D341Med (cell line): Measurements from ENCODE around the gene TACC2.

ENCODE experiments used
- DNase-seq: peaks from one replicate; pipeline ENCODE4 v3.0.0; 2012; ENCODE audit warnings: low spot score

Gene TACC2

DNA sequence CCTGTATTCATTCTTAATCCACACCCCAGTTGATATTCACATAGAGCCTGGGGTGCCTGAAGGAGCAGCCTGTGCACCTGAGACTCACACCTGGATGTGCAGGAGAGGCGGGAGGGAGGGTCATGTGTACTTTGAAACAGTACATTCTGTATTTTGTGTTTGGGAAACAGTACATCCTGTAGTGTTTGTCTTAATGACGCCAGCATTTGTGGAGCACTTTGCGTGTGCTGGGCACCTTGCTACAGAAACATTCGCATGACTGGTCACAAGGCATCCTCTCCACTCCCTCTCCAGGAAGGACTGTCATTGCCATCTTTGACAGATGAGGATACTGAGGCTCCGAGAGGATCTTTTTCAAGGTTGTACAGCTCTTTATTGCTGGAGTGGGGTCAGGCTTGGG is 132.1 kb downstream of the TACC2 start:
- no peak for DNase-seq

DNA sequence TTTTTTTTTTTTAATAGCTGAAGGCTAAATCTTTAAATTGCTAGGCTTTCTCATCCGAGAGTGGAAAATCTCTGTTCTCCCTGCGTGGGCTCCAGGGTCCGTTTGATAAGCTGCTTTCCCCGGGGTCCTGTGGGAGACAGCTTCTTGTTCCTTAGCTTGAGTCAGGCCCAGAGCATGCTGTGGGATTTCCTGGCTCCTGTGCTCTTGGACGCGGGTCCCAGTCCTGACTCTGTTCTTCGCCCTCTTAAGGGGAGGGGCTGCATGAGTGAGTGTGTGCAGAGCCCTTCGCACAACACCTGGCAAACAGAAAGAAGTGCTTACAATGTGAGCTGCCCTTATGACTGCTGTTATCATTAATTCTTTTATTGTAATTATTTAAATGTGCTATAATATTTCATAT is 133.5 kb downstream of the TACC2 start:
- DNase-seq = no peak

- DNase-seq = no peak
Observed at GRCh38 chr10:122123186-122123585, 134.2 kb downstream of the TACC2 start.

DNA sequence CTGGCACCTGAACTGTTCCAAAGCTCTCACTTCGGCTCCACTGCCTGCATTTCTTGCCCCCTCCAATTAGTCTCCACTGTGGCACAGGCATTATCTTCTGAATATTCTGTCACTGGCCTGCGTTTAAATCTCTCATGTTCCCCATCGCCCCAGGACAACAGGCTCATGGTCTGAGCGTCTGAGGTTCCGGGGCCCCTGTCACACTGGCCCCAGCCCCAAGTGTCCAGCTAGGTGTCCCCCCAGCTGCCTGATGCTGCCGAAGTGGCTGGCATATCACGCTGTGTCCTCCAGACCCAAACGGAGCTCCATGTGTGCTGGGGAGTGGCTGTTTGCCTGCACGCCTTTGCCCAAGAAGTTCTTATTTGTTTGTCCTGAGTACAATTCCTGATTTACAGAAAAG is 135.4 kb downstream of the TACC2 start:
- no peak for DNase-seq

GRCh38 chr10:122124808-122125207 is 135.8 kb downstream of the TACC2 start:
- DNase-seq = no peak

DNA sequence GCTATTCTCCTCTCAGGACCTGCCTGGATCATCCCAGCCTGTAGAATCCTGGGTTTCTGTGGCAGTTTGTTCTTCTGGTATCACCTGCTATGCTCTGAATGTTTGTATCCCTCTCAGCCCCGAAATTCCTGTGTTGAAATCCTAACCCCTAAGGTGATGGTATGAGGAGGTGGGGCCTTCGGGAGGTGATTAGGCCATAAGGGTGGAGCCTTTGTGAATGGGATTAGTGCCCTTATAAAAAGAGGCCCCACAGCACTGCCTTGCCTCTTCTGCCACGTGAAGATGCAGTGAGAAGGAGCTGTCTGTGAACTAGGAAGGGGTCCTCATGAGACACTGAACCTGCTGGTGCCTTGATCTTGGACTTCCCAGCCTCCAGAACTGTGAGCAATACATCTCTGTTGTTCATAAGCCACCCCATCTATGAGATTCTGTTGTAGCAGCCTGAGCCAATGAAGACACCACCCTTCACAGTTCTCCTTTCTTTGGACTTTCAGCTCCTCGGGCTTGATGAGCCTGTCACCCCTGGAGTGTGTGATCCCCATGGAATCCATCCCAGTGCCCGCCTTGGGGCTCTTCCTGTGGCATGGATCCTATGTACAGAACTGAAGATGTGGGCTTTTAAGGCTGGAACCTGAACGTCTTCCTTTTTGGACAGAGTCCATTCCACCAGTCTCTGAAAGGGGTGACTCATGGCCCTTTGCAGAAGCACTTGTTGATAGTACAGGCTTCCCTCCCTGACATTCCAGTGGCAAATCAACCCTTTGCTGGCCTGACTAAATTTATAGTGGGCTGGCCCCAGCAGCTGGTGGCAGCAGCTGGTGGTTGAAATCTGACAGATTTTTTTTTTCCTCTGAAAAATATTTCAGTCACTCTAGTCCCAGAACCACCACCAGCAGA is 138.0 kb downstream of the TACC2 start:
- no peak for DNase-seq

DNA sequence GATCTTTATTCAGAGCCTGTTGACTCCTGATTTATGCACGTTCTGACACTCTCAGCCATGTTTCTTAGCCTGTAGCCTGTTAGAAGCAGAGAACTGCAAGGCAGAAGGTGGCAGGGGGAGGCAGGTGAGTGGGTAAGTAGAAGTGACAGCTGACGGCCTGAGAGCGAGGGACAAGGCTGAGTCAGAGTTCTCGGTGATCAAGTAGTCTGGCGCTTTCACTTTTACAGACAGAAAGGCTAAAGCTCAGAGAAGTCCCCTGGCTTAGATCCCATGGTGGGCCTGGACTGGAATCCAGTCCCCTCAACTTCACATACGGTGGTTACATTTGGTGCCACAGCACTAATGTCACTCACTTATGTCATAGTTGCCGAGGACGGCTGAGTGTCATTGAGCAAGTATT is 139.0 kb downstream of the TACC2 start:
- no peak for DNase-seq

DNA sequence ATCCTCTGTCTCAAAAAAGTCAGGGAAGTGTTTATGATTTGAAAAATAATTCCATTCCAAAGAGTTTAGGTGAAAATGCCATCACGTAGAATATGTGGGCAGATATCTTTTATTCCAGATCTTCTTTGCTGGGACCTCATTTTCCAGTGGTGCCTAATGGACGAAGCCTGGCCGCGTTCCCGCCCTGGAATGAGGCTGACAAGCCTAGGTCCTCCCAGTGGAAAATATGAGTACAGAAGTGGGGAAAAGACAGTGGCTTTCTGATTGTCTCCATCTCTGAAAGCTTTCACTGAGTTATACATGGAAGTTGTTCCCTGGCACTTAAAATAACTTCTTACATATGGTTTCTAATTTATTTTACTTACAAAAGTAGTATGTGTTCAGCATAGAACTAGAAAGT is 139.4 kb downstream of the TACC2 start:
- DNase-seq = no peak

GRCh38 chr10:122130474-122131110 is 141.6 kb downstream of the TACC2 start:
- no peak for DNase-seq

GRCh38 chr10:122132331-122132755 is 143.4 kb downstream of the TACC2 start:
- DNase-seq = no peak

- DNase-seq = no peak
Observed at GRCh38 chr10:122132882-122133565, 144.1 kb downstream of the TACC2 start.

DNA sequence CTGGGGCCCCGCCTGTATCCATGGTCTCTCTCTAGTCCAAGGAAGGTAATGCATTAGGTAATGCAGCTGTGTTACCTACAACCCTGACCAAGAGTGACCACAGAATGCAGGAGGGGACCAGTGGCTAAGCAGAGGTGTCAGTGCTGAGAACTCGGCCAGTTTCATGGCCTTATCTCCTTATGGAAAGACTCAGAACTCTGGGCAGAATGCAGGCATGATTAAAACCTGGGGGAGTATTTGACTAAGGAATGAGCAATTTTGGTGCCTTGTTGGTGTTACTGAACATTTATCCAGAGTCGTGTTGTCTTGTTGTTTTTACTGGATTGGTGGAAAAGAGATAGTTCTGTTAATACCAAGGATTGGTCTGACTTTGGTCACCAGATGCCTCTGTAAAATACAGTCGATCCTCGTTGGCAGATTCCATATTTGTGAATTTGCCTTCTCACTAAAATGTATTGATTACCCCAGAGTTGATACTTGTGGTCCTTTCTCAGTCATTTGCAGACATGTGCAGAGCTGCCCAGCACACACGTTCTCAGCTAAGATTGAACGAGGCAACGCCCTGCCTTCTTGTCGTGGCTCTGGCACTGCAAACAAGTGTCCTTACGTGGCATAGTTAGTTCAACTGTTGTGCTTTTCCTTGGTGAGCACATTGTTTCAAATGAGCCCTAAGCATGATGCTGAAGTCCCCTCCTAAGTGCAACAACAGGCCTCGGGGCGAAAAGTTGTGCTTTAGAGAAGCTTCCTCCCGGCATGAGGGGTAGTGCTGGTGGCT is 146.5 kb downstream of the TACC2 start:
- no peak for DNase-seq

DNA sequence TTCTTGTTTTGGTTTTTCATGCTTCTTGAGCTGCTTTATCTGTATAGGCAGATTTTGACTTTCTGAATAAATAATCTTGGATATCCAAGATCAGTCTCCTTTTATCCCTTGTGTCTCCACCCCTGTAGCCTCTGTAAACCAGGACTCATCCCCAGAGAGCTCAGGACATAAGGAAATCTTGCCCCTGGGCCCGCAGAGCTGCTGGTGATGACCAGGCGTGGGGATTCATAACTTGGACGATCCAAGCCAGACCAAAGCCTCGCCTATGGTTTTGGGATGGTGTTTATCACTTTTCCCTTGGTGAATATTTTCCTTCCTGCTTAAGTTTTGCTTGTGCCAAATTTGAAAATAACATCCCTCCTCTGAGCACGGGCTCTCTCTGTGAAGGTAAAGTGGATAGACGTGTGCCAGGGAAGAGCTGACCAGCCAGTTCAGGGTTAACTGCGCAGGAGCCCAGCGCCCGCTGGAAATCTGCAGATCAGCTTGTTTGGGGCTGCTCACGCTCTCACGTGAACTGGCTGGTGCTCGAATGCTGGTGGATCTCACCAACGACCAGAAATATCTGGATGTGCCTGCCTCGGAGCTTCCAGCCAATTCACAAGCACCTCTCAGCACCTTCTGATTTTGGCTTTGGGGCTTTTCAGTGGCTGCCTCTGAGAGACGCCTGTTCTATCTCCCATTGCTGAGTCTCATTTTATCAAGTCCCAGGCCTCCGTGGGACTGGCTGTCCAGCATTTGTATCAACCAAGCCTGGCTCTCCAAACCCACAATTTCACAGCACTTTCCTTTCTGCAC is 150.1 kb downstream of the TACC2 start:
- DNase-seq = no peak

DNA sequence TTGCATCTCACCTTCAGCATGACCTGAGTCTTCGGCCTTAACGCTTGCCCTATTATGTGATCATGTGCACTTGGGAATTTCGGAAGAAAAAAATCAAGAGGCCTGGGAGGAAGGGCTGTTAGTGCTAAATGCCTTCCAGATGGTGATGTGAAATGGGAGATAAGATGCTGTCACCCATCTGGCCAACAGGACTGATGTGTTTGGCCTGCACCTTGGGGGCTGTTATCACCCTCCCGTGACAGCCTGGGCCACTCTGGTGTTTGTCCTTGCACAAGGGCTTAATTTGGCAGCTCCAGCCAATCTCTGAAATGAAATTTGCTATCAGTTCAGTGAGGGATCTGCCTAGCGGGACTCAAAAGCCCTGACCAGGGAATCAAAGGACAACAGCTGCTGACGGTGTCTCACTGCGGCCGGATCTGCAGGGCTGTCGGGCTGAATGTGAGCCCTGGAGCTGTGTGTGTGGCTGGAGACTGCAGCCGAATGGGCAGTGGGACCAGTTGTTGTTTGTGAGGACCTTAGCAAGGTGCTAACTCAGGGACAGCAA is 150.7 kb downstream of the TACC2 start:
- DNase-seq = no peak

DNA sequence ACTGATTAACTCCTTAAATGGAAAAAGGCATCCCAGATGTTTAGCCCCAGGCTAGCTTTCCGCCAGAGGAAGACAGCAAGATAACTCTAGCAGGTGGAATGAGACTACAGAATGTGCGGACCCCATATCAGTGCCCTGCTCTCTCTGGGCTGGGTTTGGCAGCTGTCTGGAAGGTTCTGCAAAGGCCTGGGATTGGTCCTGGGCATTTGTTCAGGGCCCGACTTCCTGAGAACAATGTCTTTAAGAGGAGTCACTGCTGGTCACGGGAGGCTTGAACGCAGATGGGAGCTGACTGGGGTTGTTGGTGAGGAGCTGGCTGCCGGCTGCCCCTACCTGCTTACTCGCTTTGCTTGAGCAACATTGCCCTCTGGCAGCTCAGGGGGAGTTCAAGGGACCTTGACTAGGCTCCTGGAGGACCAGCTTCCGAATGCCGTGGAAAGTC is 151.5 kb downstream of the TACC2 start:
- no peak for DNase-seq

- DNase-seq = no peak
Observed at GRCh38 chr10:122140941-122141623, 152.1 kb downstream of the TACC2 start.

DNA sequence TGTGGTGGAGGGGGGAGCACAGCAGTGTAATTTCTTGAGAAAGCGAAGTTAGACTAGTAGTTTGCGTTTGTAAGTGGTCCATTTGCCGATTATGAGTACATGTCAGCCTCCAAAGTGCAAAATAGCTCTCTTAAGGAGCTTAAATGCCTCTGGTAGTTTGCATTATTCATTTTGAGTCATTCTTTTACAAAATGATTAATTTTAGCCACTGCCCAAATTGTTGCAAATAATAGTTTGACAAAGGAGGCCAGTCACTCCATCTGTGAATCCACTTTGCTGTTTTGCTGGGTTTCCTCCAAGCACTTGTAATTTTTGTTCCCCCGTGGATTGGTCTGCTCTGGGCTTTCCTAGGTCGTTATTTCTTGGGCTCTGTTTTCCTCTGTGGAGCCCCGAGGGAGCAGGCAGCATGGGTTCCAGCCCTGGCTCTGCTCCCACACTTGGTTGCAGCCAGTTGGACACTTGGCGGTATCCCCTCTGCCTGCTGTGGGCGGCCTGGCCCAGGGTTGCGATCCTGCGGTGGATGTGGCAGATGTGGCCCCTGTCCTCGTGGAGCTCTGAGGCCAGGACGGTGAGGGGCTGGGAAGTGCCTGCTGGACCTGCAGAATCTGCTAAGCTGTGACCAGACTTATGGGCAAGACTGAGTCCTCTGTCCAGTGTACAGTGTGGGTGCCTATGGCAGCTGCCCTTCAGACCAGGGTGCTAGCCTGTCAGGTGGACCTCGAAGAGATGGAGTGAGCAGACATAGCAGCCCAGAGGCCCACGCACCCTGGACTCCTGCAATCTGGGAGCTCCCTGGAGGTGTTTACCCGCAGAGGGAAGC is 153.1 kb downstream of the TACC2 start:
- no peak for DNase-seq

- DNase-seq = no peak
Observed at GRCh38 chr10:122142641-122143237, 153.8 kb downstream of the TACC2 start.

GRCh38 chr10:122143238-122143841 is 154.4 kb downstream of the TACC2 start:
- no peak for DNase-seq
